Peyer's patch (tissue), 4 donors: ENCODE measurements around the gene CMTM2.

Source experiments
- CTCF ChIP-seq, 6 experiments: fragments of 450-650 bp in 4 of 6; fragments of 200-600 bp in 2 of 6; sonication (generic) in 1 of 6; IDR thresholded peaks; one replicate each; pipeline ENCODE4 v1.5.1; 2017 to 2019; ENCODE audit warnings: antibody characterized with exemption in 6 of 6, mild to moderate bottlenecking in 3 of 6, moderate library complexity in 1 of 6
- POLR2A ChIP-seq, 2 donors: fragments of 450-650 bp; IDR thresholded peaks; one replicate each; pipeline ENCODE4 v1.5.1; 2017; ENCODE audit warnings: antibody characterized with exemption in 2 of 2, mild to moderate bottlenecking in 2 of 2, moderate library complexity in 2 of 2

DNA sequence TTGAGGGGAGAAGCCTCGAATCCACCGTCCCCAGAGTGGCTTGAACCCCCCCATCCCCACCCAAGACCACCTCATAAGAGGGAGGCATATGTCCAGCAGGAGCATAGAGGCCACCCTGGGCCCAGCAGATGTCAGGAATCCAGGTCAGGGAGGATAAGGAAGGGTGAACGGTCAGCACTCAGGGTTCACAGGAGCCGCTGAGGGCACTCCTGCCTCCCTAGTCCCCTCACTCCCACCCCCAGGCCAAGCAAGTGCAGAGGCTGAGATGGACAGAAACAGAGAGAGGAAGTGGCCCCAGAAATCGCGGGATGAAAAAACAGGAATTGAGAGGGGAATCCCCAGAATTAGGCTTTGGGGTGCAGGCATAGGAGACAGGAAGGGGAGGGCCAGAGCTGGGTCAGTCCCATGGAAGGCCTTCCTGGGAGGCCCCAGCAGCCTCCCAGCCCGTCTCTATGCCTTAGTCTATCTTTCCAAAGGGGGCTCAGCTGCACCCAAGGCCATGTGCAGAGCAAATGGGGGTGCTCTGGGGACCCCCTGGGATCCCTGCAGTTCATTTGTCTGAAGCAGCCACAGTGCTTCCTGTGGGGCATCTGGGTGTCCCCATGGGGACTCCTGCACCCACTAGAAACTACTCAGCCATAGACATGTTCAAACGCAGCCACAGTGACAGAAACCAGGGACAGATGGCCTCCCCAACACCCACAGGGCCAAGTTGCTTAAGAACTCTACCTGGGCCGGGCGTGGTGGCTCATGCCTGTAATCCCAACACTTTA is 26.9 kb downstream of the CMTM2 start:
- TF ChIP-seq CTCF (IDR thresholded peaks at IDR 0.05) (no peak), POLR2A (IDR thresholded peaks at IDR 0.05) (no peak)
